ENCODE data around the gene CCR2. TPM values are rescaled to one million over a fixed set of nuclear protein-coding genes. Genes with fewer than 3 reads are reported as not detected.
"Not testable (repeated sequence)": the region's sequence is repeated elsewhere in the genome, so short reads cannot be mapped to it uniquely, and the experiment has no call there.

Gene CCR2
- total RNA-seq, 1 donor from 2014 or later = not detected

GRCh38 chr3:46399557-46399956 is 45.6 kb downstream of the CCR2 start:
- no peak for DNase-seq (ENCODE audit: low spot score, unreplicated experiment)
- Mint-ChIP-seq H3K27me3 (peaks cover 18% of the 10 kb centered on the region), H3K4me3 (ENCODE audit: low read depth) (no peak overlapping the region), H3K27ac (no peak overlapping the region), H3K9me3 (ENCODE audit: low read depth) (no peaks in the 10 kb centered on the region), H3K4me1 (ENCODE audit: low read depth) (no peaks in the 10 kb centered on the region), H3K36me3 (ENCODE audit: insufficient read depth) (no peaks in the 10 kb centered on the region)
- TF ChIP-seq CTCF (IDR thresholded peaks at IDR 0.05; ENCODE audit: unreplicated experiment) = no peak

- H3K27ac Mint-ChIP-seq = no peak overlapping the region
- TF ChIP-seq CTCF (IDR thresholded peaks at IDR 0.05; ENCODE audit: unreplicated experiment) = no peak
- no peak for DNase-seq (ENCODE audit: low spot score, unreplicated experiment)
- H3K4me1 Mint-ChIP-seq (ENCODE audit: low read depth) = peaks cover under 1% of the 10 kb centered on the region
- no peak overlapping the region for H3K4me3 Mint-ChIP-seq (ENCODE audit: low read depth)
- H3K36me3 Mint-ChIP-seq (ENCODE audit: insufficient read depth) = no peaks in the 10 kb centered on the region
- H3K9me3 Mint-ChIP-seq (ENCODE audit: low read depth) = no peaks in the 10 kb centered on the region
- peaks cover 13% of the 10 kb centered on the region for H3K27me3 Mint-ChIP-seq
Measured at GRCh38 chr3:46400000-46400734, 46.3 kb downstream of the CCR2 start.

- no peak for TF ChIP-seq CTCF (IDR thresholded peaks at IDR 0.05; ENCODE audit: unreplicated experiment)
- no peaks in the 10 kb centered on the region for H3K36me3 Mint-ChIP-seq (ENCODE audit: insufficient read depth)
- no peak overlapping the region for H3K4me3 Mint-ChIP-seq (ENCODE audit: low read depth)
- DNase-seq (ENCODE audit: low spot score, unreplicated experiment) = no peak
- no peaks in the 10 kb centered on the region for H3K9me3 Mint-ChIP-seq (ENCODE audit: low read depth)
- peaks cover 7% of the 10 kb centered on the region for H3K4me1 Mint-ChIP-seq (ENCODE audit: low read depth)
- peaks cover 9% of the 10 kb centered on the region for H3K27me3 Mint-ChIP-seq
- no peak overlapping the region for H3K27ac Mint-ChIP-seq
Measured at GRCh38 chr3:46400846-46401245, 46.9 kb downstream of the CCR2 start.

DNA sequence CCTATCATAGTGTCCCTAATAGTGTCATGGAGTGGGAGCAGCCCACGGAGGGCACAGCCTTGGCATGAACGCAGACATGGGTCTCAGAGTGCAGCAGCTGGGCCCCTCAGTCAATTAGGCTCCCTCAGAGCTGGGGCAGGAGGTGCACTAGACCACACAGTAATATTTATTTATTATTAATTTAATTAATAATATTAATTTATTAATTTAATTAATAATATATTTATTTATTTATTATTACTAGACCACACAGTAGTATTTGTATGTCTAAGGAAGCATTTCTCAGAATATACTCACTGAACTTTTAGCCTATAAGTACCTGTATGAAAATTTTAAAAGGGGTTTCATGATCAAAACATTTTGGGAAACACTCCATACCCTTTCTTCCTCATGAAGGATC is 47.7 kb downstream of the CCR2 start:
- Mint-ChIP-seq H3K4me1 (ENCODE audit: low read depth) (peaks cover 9% of the 10 kb centered on the region), H3K9me3 (ENCODE audit: low read depth) (no peaks in the 10 kb centered on the region), H3K27ac (no peak overlapping the region), H3K36me3 (ENCODE audit: insufficient read depth) (no peaks in the 10 kb centered on the region), H3K4me3 (ENCODE audit: low read depth) (no peak overlapping the region), H3K27me3 (peaks cover 9% of the 10 kb centered on the region)
- no peak for DNase-seq (ENCODE audit: low spot score, unreplicated experiment)
- no peak for TF ChIP-seq CTCF (IDR thresholded peaks at IDR 0.05; ENCODE audit: unreplicated experiment)

DNA sequence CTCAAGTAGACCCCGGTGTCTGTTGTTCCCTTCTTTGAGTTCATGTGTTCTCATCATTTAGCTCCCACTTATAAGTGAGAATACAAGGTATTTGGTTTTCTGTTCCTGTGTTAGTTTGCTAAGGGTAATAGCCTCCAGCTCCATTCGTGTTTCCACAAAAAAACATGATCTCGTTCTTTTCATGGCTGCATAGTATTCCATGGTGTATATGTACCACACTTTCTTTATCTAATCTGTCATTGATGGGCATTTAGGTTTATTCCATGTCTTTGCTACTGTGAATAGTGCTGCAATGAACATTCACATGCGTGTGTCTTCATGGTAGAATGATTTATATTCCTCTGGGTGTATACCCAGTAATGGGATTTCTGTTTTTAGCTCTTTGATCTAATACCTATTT is 49.0 kb downstream of the CCR2 start:
- H3K27me3 Mint-ChIP-seq; H3K9me3 Mint-ChIP-seq (ENCODE audit: low read depth); H3K36me3 Mint-ChIP-seq (ENCODE audit: insufficient read depth): not testable (repeated sequence)

More for the DNA sequence above, 49.0 kb downstream of the CCR2 start:
- DNase-seq (ENCODE audit: low spot score, unreplicated experiment); H3K4me3 Mint-ChIP-seq (ENCODE audit: low read depth); H3K27ac Mint-ChIP-seq: not testable (repeated sequence)
- peaks cover 15% of the 10 kb centered on the region for H3K4me1 Mint-ChIP-seq (ENCODE audit: low read depth)

Measured in progenitor cell of endocrine pancreas (in vitro differentiated cells).